Upper lobe of right lung (tissue), 1 donor: ENCODE measurements around the gene GASK1A. TPM values are rescaled to one million over a fixed set of nuclear protein-coding genes. Genes with fewer than 3 reads are reported as not detected.

Experiments used
- ATAC-seq: fragments of 200-7000 bp; cut with Tn5 transposase; one replicate; pipeline ENCODE4 v1.9.1; 2020; ENCODE audit warnings: mild to moderate bottlenecking, moderate library complexity
- DNase-seq: peaks from one replicate; pipeline ENCODE4 v3.0.0-alpha.2; 2020
- H3K27ac ChIP-seq: fragments of 200-600 bp; one replicate; pipeline ENCODE4 v1.8.0; 2022
- H3K27me3 ChIP-seq: fragments of 200-600 bp; one replicate; pipeline ENCODE4 v1.8.0; 2022; ENCODE audit warnings: mild to moderate bottlenecking
- H3K36me3 ChIP-seq: fragments of 200-600 bp; one replicate; pipeline ENCODE4 v1.8.0; 2022
- H3K4me1 ChIP-seq: fragments of 200-600 bp; one replicate; pipeline ENCODE4 v1.8.0; 2022
- H3K4me3 ChIP-seq: fragments of 200-600 bp; one replicate; pipeline ENCODE4 v1.8.0; 2022; ENCODE audit warnings: mild to moderate bottlenecking
- H3K9me3 ChIP-seq: fragments of 200-600 bp; one replicate; pipeline ENCODE4 v1.8.0; 2022
- CTCF ChIP-seq: fragments of 200-600 bp; IDR thresholded peaks from one replicate; pipeline ENCODE4 v1.8.0; 2022; ENCODE audit warnings: antibody characterized with exemption
- intact Hi-C: fragments of 100-400 bp; cut with DNase I; formaldehyde crosslinking; loops from one replicate; pipeline ENCODE4 v1.11.0; 2022
- total RNA-seq: library from RNA; stranded (reverse); fragmentation: NEBNext Ultra II Directional; extraction: Animal tissue kit (Norgen Biotek cat#: 25700); gene quantifications from one replicate; pipeline ENCODE4 v1.2.1, GENCODE V29; 2021
- donor health status: DM: no; HTN: yes; CAD: no; lungs with severe emphysema.

Gene GASK1A
- total RNA-seq, 1 donor from 2014 or later: 3.9 TPM

GRCh38 chr3:42983927-42984326 lies 4.8 kb downstream of the GASK1A start:
- no peaks in the 10 kb centered on the region for H3K9me3 ChIP-seq
- DNase-seq (no peak), ATAC-seq (no peak)
- no peak overlapping the region for H3K4me3 ChIP-seq
- H3K27ac ChIP-seq: no peak overlapping the region
- no peaks in the 10 kb centered on the region for H3K4me1 ChIP-seq
- TF ChIP-seq CTCF: no peak
- H3K27me3 ChIP-seq: peaks cover 6% of the 10 kb centered on the region
- H3K36me3 ChIP-seq: no peaks in the 10 kb centered on the region
- intact Hi-C loops: no loop called here

DNA sequence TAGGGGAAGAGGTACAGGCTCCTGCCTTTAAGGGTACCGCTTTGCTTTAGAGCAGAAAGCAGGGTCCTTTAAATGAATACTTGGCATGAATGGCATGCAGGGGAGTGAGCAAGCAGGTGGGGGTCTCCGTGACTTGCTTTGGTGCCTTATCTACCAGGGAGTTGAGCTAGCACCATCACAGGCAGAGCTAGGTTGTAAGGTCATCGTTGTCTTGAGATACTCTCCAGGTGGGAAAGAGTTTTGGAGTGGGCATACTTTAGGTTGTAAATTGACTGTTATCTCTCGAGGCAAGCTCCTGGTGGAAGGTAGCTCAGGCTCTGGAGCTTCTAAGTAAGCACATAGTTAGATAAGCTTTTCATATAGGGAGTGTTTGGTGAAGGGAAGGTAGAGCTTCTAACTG lies 5.6 kb downstream of the GASK1A start:
- Histone ChIP-seq H3K9me3 (no peaks in the 10 kb centered on the region), H3K4me1 (no peaks in the 10 kb centered on the region), H3K27ac (no peak overlapping the region), H3K4me3 (no peak overlapping the region), H3K27me3 (peaks cover 5% of the 10 kb centered on the region), H3K36me3 (no peaks in the 10 kb centered on the region)
- TF ChIP-seq CTCF: no peak
- intact Hi-C loops: no loop called here
- DNase-seq (no peak), ATAC-seq (no peak)

DNA sequence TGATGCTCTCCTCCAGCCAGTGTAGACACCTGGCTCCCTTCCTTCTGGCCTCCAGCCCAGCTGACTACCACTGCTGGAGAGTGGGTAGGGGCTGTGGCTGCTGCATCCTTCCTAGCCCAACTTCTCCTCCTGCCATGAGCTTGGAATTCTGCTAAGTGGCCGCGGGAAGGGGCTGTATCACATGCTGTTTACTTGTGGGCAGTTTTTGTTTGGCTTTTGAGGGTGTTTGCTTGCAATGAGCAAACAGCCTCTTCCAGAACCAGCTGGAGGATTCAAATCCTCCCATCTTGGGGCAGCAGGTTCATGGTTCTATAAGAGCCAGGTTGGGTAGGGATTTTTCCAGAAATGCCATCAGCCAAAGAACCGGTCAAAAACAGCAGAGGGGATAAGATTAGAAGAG lies 9.0 kb downstream of the GASK1A start:
- ATAC-seq: no peak
- no peak for TF ChIP-seq CTCF

DNA sequence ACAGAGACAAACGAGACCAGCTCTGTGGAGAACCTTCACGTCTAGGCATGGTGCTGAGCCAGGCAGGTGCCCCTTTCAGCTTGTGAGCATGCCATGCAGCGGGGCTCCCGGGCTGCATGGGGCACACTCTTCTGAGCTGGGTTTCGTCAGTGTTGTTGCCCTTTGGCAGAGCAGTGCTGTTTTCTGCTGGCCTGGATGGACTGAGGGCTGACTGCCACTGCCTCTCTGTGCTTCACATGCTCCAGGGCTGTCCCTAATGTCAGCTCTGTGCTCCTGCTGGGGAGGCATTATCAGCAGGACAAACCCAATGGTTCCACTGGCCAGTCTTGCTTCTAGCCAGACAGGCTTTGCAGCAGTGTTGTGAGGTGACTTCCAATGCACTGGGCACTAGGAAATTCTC lies 9.5 kb downstream of the GASK1A start:
- no peak overlapping the region for H3K4me3 ChIP-seq
- no peaks in the 10 kb centered on the region for H3K4me1 ChIP-seq
- intact Hi-C loops: no loop called here
- no peak for DNase-seq
- no peak overlapping the region for H3K27ac ChIP-seq
- no peaks in the 10 kb centered on the region for H3K36me3 ChIP-seq
- no peaks in the 10 kb centered on the region for H3K9me3 ChIP-seq
- TF ChIP-seq CTCF: no peak
- ATAC-seq: no peak
- peaks cover 3% of the 10 kb centered on the region for H3K27me3 ChIP-seq

More for the DNA sequence above, 9.0 kb downstream of the GASK1A start:
- no peak for DNase-seq
- Histone ChIP-seq H3K27ac (no peak overlapping the region), H3K36me3 (no peaks in the 10 kb centered on the region), H3K4me1 (no peaks in the 10 kb centered on the region), H3K9me3 (no peaks in the 10 kb centered on the region), H3K27me3 (peaks cover 3% of the 10 kb centered on the region), H3K4me3 (no peak overlapping the region)
- intact Hi-C loops: no loop called here

GRCh38 chr3:42991341-42992315 lies 12.5 kb downstream of the GASK1A start:
- H3K4me1 ChIP-seq: no peaks in the 10 kb centered on the region
- no peak for DNase-seq
- intact Hi-C loops: no loop called here
- no peaks in the 10 kb centered on the region for H3K36me3 ChIP-seq
- TF ChIP-seq CTCF: no peak
- H3K27me3 ChIP-seq: no peaks in the 10 kb centered on the region
- H3K27ac ChIP-seq: no peak overlapping the region
- no peak for ATAC-seq
- no peaks in the 10 kb centered on the region for H3K9me3 ChIP-seq
- no peak overlapping the region for H3K4me3 ChIP-seq
